Spleen (tissue), 11 donors: ENCODE measurements around the gene SLC27A2. TPM values are rescaled to one million over a fixed set of nuclear protein-coding genes. Genes with fewer than 3 reads are reported as not detected.

Experiments
- DNase-seq: peaks from one replicate; pipeline ENCODE4 v3.0.0-alpha.2; 2020
- H3K27ac ChIP-seq, 8 donors: fragments of 200-600 bp; sonication (generic) in 7 of 8; 1 replicate in 4 of 8; 2 replicates in 4 of 8; pipeline versions ENCODE4 v1.5.0 to v1.8.0; 2016 to 2021; ENCODE audit warnings: inconsistent platforms in 4 of 8, mild to moderate bottlenecking in 4 of 8, moderate library complexity in 1 of 8
- H3K27me3 ChIP-seq, 7 donors: fragments of 200-600 bp; sonication (generic) in 6 of 7; replicated peaks in 1 of 7; 1 replicate in 4 of 7; 2 replicates in 3 of 7; pipeline versions ENCODE4 v1.5.0 to v1.8.0; 2016 to 2021; ENCODE audit warnings: inconsistent platforms in 3 of 7, mild to moderate bottlenecking in 1 of 7
- H3K36me3 ChIP-seq, 6 donors: fragments of 200-600 bp; sonication (generic) in 5 of 6; 1 replicate in 4 of 6; 2 replicates in 2 of 6; pipeline versions ENCODE4 v1.5.0 to v1.8.0; 2016 to 2021; ENCODE audit warnings: inconsistent platforms in 2 of 6
- H3K4me1 ChIP-seq, 6 donors: fragments of 200-600 bp; sonication (generic) in 5 of 6; 1 replicate in 3 of 6; 2 replicates in 3 of 6; pipeline versions ENCODE4 v1.5.0 to v1.8.0; 2016 to 2021; ENCODE audit warnings: inconsistent platforms in 3 of 6
- H3K4me3 ChIP-seq, 8 donors: fragments of 200-600 bp; sonication (generic) in 7 of 8; 1 replicate in 4 of 8; 2 replicates in 4 of 8; pipeline versions ENCODE4 v1.5.0 to v1.8.0; 2016 to 2021; ENCODE audit warnings: inconsistent platforms in 4 of 8, mild to moderate bottlenecking in 4 of 8, moderate library complexity in 2 of 8
- H3K9me3 ChIP-seq, 8 donors: fragments of 200-600 bp; sonication (generic) in 7 of 8; 1 replicate in 4 of 8; 2 replicates in 4 of 8; pipeline versions ENCODE4 v1.5.0 to v1.8.0; 2016 to 2021; ENCODE audit warnings: inconsistent platforms in 4 of 8
- CTCF ChIP-seq, 11 experiments: fragments of 200-600 bp in 7 of 11; fragments of 450-650 bp in 4 of 11; sonication (generic) in 4 of 11; IDR thresholded peaks in 8 of 11; conservative IDR thresholded peaks in 3 of 11; 1 replicate in 7 of 11; 2 replicates in 4 of 11; pipeline versions ENCODE4 v1.4.0 to v1.8.0; 2016 to 2021; ENCODE audit warnings: antibody characterized with exemption in 11 of 11, inconsistent platforms in 4 of 11, mild to moderate bottlenecking in 1 of 11
- POLR2A ChIP-seq, 3 donors: fragments of 450-650 bp; IDR thresholded peaks; one replicate each; pipeline ENCODE4 v1.5.1; 2017; ENCODE audit warnings: antibody characterized with exemption in 3 of 3, mild to moderate bottlenecking in 1 of 3
- POLR2AphosphoS5 ChIP-seq, 3 donors: sonication (generic); formaldehyde crosslinking; IDR thresholded peaks; one replicate each; pipeline ENCODE4 v1.5.1; 2017; ENCODE audit warnings: antibody characterized with exemption in 3 of 3
- WGBS, 5 donors: extraction: QIAGEN DNeasy Blood & Tissue Kit in 3 of 5; methylation state at CpG; one replicate each; pipeline versions ENCODE4 v1.1.5 to v1.1.7; 2013 to 2018; 5-methylcytosine and 5-hydroxymethylcytosine counted together
- intact Hi-C: fragments of 100-400 bp; cut with DNase I; formaldehyde crosslinking; loops from one replicate; pipeline ENCODE4 v1.15.0; 2023; ENCODE audit warnings: low total_unique reads
- polyA plus RNA-seq, 3 donors: library from polyadenylated mRNA; stranded (reverse); fragments of 200-250 nt; gene quantifications; one replicate each; pipeline ENCODE4 v1.2.1, GENCODE V29; 2013
- total RNA-seq, 7 donors: library from RNA; depleted of rRNA in 3 of 7; stranded (reverse); fragments of >200 nt in 3 of 7; fragmentation: NEBNext Ultra II Directional in 4 of 7; extraction: Animal tissue kit (Norgen Biotek cat#: 25700) in 4 of 7; gene quantifications; one replicate each; pipeline versions ENCODE4 v1.1.0 to v1.2.1, GENCODE V29; 2016 to 2021
- donor health status: healthy with polysubstance abuse.
- donor health status: DM: no; HTN: no; CAD: no; lungs with moderate emphysema.
- donor health status: DM: no; HTN: no; CAD: no.
- donor health status: Bipolar disorder and iron deficiency.
- donor health status: healthy.
- donor health status: DM: no; HTN: no; CAD: no.
- donor health status: DM: yes; HTN: yes; CAD: no.

SLC27A2 gene
- total and polyA plus RNA-seq, 10 donors, result 0.15 to 1.3 (median 0.39) TPM; not detected in 1

GRCh38 chr15:50189633-50190032, 7.6 kb downstream of the SLC27A2 start:
- intact Hi-C loops, result no loop called here

GRCh38 chr15:50190166-50190570, 8.2 kb downstream of the SLC27A2 start:
- Histone ChIP-seq H3K4me1 (peaks cover 0 to 9% (median 0%) of the 10 kb centered on the region in 6 donors), H3K27ac (no peak overlapping the region), H3K9me3 (no peaks in the 10 kb centered on the region), H3K27me3 (no peaks in the 10 kb centered on the region), H3K36me3 (peaks cover 0 to 4% (median 0%) of the 10 kb centered on the region in 6 donors), H3K4me3 (no peak overlapping the region)
- TF ChIP-seq CTCF (IDR thresholded peaks at IDR 0.05 in 8 of 11, conservative IDR thresholded peaks at IDR 0.05 in 3 of 11) (no peak), POLR2A (IDR thresholded peaks at IDR 0.05) (no peak), POLR2AphosphoS5 (IDR thresholded peaks at IDR 0.05) (no peak)
- intact Hi-C loops, result no loop called here
- DNase-seq, result no peak

More at GRCh38 chr15:50189633-50190032, 7.6 kb downstream of the SLC27A2 start:
- no peak for TF ChIP-seq POLR2AphosphoS5 (IDR thresholded peaks at IDR 0.05)
- no peak for TF ChIP-seq POLR2A (IDR thresholded peaks at IDR 0.05)
- no peak for TF ChIP-seq CTCF (IDR thresholded peaks at IDR 0.05 in 8 of 11, conservative IDR thresholded peaks at IDR 0.05 in 3 of 11)
- Histone ChIP-seq H3K27me3 (no peaks in the 10 kb centered on the region), H3K27ac (no peak overlapping the region), H3K4me3 (no peak overlapping the region), H3K36me3 (peaks cover 0 to 4% (median 0%) of the 10 kb centered on the region in 6 donors), H3K9me3 (no peaks in the 10 kb centered on the region), H3K4me1 (peaks cover 0 to 9% (median 0%) of the 10 kb centered on the region in 6 donors)
- no peak for DNase-seq

- intact Hi-C loops, result no loop called here
- 50 to 78% (median 73%) methylated on average over 1 of the region's 1 CpG for WGBS, 5 donors
- Histone ChIP-seq H3K4me3 (no peak overlapping the region), H3K27ac (no peak overlapping the region), H3K36me3 (peaks cover 0 to 4% (median 0%) of the 10 kb centered on the region in 6 donors), H3K4me1 (peaks cover 0 to 9% (median 0%) of the 10 kb centered on the region in 6 donors), H3K27me3 (no peaks in the 10 kb centered on the region), H3K9me3 (no peaks in the 10 kb centered on the region)
- no peak for TF ChIP-seq POLR2A (IDR thresholded peaks at IDR 0.05)
- no peak for TF ChIP-seq CTCF (IDR thresholded peaks at IDR 0.05 in 8 of 11, conservative IDR thresholded peaks at IDR 0.05 in 3 of 11)
- TF ChIP-seq POLR2AphosphoS5 (IDR thresholded peaks at IDR 0.05), result no peak
- no peak for DNase-seq
Observed at GRCh38 chr15:50190723-50191122, 8.7 kb downstream of the SLC27A2 start.

- no peak for DNase-seq
- 93 to 100% (median 96%) methylated on average over 1 of the region's 1 CpG for WGBS, 5 donors
- H3K4me1 ChIP-seq, result peaks cover 0 to 9% (median 0%) of the 10 kb centered on the region in 6 donors
- H3K36me3 ChIP-seq, result peaks cover 0 to 4% (median 0%) of the 10 kb centered on the region in 6 donors
- no peak overlapping the region for H3K27ac ChIP-seq
- H3K27me3 ChIP-seq, result no peaks in the 10 kb centered on the region
- H3K9me3 ChIP-seq, result no peaks in the 10 kb centered on the region
- TF ChIP-seq POLR2A (IDR thresholded peaks at IDR 0.05), result no peak
- no peak for TF ChIP-seq POLR2AphosphoS5 (IDR thresholded peaks at IDR 0.05)
- TF ChIP-seq CTCF (IDR thresholded peaks at IDR 0.05 in 8 of 11, conservative IDR thresholded peaks at IDR 0.05 in 3 of 11), result no peak
- no peak overlapping the region for H3K4me3 ChIP-seq
- intact Hi-C loops, result no loop called here
Observed at GRCh38 chr15:50192164-50192563, 10.2 kb downstream of the SLC27A2 start.
